ENCODE results near the gene LEUTX. TPM values are rescaled to one million over a fixed set of nuclear protein-coding genes. Genes with fewer than 3 reads are reported as not detected.
"Not testable (repeated sequence)": the region's sequence is repeated elsewhere in the genome, so short reads cannot be mapped to it uniquely, and the experiment has no call there.

LEUTX gene
- total and polyA plus RNA-seq, 9 donors: not detected

DNA sequence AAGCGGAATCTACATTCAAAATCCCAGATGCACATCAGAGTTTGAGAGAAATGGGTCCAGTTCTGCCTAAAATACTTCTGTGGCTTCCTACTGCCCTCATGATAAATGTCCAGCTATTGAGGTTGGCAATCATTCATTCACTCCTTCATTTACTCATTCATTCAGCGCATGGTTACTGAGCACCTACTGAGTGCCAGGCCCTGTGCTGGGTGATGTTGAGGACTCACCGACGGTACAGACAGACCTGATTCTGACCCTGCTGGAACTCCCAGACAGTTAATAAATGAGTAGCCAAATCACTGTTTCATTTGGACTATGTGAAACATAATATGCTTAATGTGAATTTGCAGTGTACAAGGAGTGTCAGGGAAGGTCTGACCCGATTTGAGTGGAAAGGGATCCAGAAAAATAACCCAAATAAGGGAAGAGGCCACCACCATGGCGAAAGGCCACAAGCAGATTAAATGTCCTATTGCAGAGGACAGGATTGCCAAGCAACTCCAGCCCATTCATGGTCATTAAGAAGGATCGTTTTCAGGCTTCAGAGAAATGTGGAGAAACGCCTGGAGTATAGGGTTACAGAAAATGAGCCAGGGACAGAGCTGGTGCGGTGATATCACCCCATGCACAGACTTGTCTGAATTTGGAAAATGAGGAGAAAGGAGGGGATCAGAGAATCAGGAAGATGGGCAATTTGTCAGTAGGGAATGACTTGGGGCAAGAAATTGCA, 34.8 kb downstream of the LEUTX start:
- intact Hi-C loops (cut with DNase I): no loop called here
- 73 to 79% (median 78%) methylated on average over 9 of the region's 9 CpGs for WGBS, 3 donors
- Histone ChIP-seq H3K4me1 (ENCODE audit: insufficient read depth) (no peaks in the 10 kb centered on the region), H3K27me3 (no peaks in the 10 kb centered on the region), H3K27ac (no peak overlapping the region), H3K36me3 (no peaks in the 10 kb centered on the region), H3K4me3 (no peak overlapping the region), H3K9me3 (no peaks in the 10 kb centered on the region)
- no peak for DNase-seq
- TF ChIP-seq POLR2A (IDR thresholded peaks at IDR 0.05) (no peak), EP300 (IDR thresholded peaks at IDR 0.05) (no peak)
- TF ChIP-seq, protein P1, sequence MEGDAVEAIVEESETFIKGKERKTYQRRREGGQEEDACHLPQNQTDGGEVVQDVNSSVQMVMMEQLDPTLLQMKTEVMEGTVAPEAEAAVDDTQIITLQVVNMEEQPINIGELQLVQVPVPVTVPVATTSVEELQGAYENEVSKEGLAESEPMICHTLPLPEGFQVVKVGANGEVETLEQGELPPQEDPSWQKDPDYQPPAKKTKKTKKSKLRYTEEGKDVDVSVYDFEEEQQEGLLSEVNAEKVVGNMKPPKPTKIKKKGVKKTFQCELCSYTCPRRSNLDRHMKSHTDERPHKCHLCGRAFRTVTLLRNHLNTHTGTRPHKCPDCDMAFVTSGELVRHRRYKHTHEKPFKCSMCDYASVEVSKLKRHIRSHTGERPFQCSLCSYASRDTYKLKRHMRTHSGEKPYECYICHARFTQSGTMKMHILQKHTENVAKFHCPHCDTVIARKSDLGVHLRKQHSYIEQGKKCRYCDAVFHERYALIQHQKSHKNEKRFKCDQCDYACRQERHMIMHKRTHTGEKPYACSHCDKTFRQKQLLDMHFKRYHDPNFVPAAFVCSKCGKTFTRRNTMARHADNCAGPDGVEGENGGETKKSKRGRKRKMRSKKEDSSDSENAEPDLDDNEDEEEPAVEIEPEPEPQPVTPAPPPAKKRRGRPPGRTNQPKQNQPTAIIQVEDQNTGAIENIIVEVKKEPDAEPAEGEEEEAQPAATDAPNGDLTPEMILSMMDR (IDR thresholded peaks at IDR 0.05): no peak

- H3K27me3 ChIP-seq; H3K4me1 ChIP-seq (ENCODE audit: insufficient read depth); H3K36me3 ChIP-seq; H3K27ac ChIP-seq; intact Hi-C loops (cut with DNase I); H3K9me3 ChIP-seq; H3K4me3 ChIP-seq; DNase-seq: not testable (repeated sequence)
- 91 to 95% (median 94%) methylated on average over 6 of the region's 6 CpGs for WGBS, 3 donors
Measured at GRCh38 chr19:39814111-39814510, 35.5 kb downstream of the LEUTX start.

DNA sequence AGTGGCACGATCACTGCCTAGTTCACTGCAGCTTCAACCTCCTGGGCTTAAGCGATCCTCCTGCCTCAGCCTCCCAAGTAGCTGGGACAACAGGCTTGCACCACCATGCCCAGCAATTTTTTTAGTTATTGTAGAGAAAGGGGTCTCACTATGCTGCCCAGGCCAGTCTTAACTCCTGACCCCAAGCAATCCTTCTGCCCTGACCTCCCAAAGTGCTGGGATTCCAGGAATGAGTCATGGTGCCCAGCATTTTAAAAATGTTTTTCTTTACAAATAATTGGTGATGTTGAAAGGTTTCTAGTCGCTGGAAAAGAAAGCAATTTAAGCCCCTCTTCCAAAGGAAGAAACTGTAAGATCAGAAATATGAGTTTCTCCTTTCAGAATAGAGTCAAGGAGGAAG, 35.9 kb downstream of the LEUTX start:
- Histone ChIP-seq H3K27me3 (no peaks in the 10 kb centered on the region), H3K36me3 (no peaks in the 10 kb centered on the region), H3K4me1 (ENCODE audit: insufficient read depth) (no peaks in the 10 kb centered on the region), H3K4me3 (no peak overlapping the region), H3K27ac (no peak overlapping the region), H3K9me3 (no peaks in the 10 kb centered on the region)
- TF ChIP-seq POLR2A (IDR thresholded peaks at IDR 0.05) (no peak), EP300 (IDR thresholded peaks at IDR 0.05) (no peak)
- TF ChIP-seq, protein P1 (IDR thresholded peaks at IDR 0.05): no peak
- WGBS, 3 donors: 81 to 90% (median 85%) methylated on average over 3 of the region's 3 CpGs
- intact Hi-C loops (cut with DNase I): no loop called here
- DNase-seq: no peak

DNA sequence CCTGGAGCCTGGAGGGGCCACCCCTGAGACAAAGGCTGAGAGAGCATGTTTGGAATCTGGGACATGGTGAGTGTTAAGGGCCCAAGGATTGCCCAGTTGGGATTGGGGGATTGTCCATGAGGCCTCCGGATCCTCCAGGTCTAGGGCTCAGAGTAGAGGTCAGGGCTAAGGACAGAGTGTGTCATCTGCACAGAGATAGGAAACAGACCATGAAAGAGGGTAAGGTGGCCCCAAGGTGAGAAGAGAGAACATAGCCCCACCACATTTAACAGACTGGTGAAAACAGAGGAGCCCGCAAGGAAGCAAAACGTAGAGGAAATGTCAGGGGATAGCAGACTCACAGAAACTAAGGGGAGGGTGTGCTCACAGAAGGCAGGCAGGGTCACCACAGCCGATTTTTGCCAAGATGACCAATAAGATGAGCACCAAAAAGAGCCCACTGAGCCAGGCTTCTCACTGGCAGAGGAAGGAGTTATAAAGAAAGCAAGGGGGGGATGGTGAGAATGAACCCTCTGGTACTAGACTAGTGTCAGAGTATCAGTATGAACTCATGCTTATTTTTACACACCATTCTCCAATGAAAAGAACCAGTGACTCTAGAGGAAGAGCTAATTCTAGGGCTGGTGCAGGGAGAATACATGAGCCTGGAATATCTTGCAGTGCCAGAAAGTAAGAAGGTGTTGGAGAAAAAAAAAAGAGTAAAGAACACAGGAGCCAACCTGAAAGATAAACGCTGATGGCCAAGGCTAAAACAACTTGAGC, 37.8 kb downstream of the LEUTX start:
- no peaks in the 10 kb centered on the region for H3K36me3 ChIP-seq
- no peaks in the 10 kb centered on the region for H3K4me1 ChIP-seq (ENCODE audit: insufficient read depth)
- TF ChIP-seq, protein P1 (IDR thresholded peaks at IDR 0.05): no peak
- no peak for TF ChIP-seq POLR2A (IDR thresholded peaks at IDR 0.05)
- TF ChIP-seq EP300 (IDR thresholded peaks at IDR 0.05): no peak

More for the DNA sequence above, 37.8 kb downstream of the LEUTX start:
- Histone ChIP-seq H3K27ac (no peak overlapping the region), H3K9me3 (no peaks in the 10 kb centered on the region), H3K4me3 (no peak overlapping the region), H3K27me3 (no peaks in the 10 kb centered on the region)
- intact Hi-C loops (cut with DNase I): no loop called here
- 83 to 87% (median 86%) methylated on average over 5 of the region's 5 CpGs for WGBS, 3 donors
- DNase-seq: no peak

All from ovary (tissue), 9 donors.